Caco-2 (cell line): Measurements from ENCODE around the gene ATP12A. TPM values are rescaled to one million over a fixed set of nuclear protein-coding genes. Genes with fewer than 3 reads are reported as not detected.

Experiments used
- BruUV-seq: library from RNA; stranded (reverse); fragments of 400-500 nt; replicated peaks from 2 replicates; lab custom pipeline; 2021; lab: Mats Ljungman, UMichigan
- CTCF ChIA-PET: fragments of 300-600 bp; sonication (Branson Sonifier 250); formaldehyde crosslinking; loops from one replicate; lab custom pipeline; 2022; ENCODE audit warnings: antibody characterized with exemption; lab: Charles Lee
- POLR2A ChIA-PET: fragments of 300-600 bp; sonication (Branson Sonifier 250); formaldehyde crosslinking; loops from one replicate; lab custom pipeline; 2022; ENCODE audit warnings: antibody characterized with exemption; lab: Charles Lee
- DNase-seq, 2 experiments: peaks; one replicate each; pipeline versions ENCODE4 v3.0.0 to v3.0.0-alpha.2; 2020 to 2022
- H3K27me3 ChIP-seq: replicated peaks from 2 replicates; pipeline ENCODE4 v1.6.0; 2011; ENCODE audit warnings: low read length; ENCODE audit not compliant: control insufficient read depth, insufficient read depth
- H3K36me3 ChIP-seq: 2 replicates; pipeline ENCODE4 v1.5.1; 2011; ENCODE audit warnings: low read length; ENCODE audit not compliant: control insufficient read depth, insufficient read depth
- H3K4me1 ChIP-seq: fragments of 250-450 bp; sonication (Bioruptor Pico); 2 replicates; pipeline ENCODE4 v1.5.1; 2020; ENCODE audit warnings: mild to moderate bottlenecking
- H3K4me3 ChIP-seq: 2 replicates; pipeline ENCODE4 v1.5.1; 2011; ENCODE audit warnings: low read depth, mild to moderate bottlenecking, control low read depth, low read length
- H3K9me3 ChIP-seq: fragments of 250-450 bp; sonication (Bioruptor Pico); 2 replicates; pipeline ENCODE4 v1.5.1; 2020; ENCODE audit warnings: mild to moderate bottlenecking, moderate library complexity
- H3K27ac Mint-ChIP-seq: one replicate; pipeline ENCODE4 v1.8.0; 2022; ENCODE audit warnings: mixed read lengths; ENCODE audit not compliant: unreplicated experiment
- H3K27me3 Mint-ChIP-seq: one replicate; pipeline ENCODE4 v1.8.0; 2022; ENCODE audit warnings: mixed read lengths; ENCODE audit not compliant: insufficient read depth, unreplicated experiment
- H3K36me3 Mint-ChIP-seq: one replicate; pipeline ENCODE4 v1.8.0; 2022; ENCODE audit warnings: mild to moderate bottlenecking, mixed read lengths; ENCODE audit not compliant: insufficient read depth, unreplicated experiment
- H3K4me1 Mint-ChIP-seq: one replicate; pipeline ENCODE4 v1.8.0; 2022; ENCODE audit warnings: low read depth, mixed read lengths; ENCODE audit not compliant: unreplicated experiment
- H3K4me3 Mint-ChIP-seq: one replicate; pipeline ENCODE4 v1.8.0; 2022; ENCODE audit warnings: mild to moderate bottlenecking, moderate library complexity, mixed read lengths; ENCODE audit not compliant: unreplicated experiment
- H3K9me3 Mint-ChIP-seq: one replicate; pipeline ENCODE4 v1.8.0; 2022; ENCODE audit warnings: mixed read lengths; ENCODE audit not compliant: unreplicated experiment
- CTCF ChIP-seq, 2 experiments: fragments of 200-600 bp in 1 of 2; IDR thresholded peaks; 1 replicate in 1 of 2; 2 replicates in 1 of 2; pipeline versions ENCODE4 v1.5.1 to v1.8.0; 2011 to 2022; ENCODE audit warnings: antibody characterized with exemption in 1 of 2, control low read depth in 1 of 2, inconsistent platforms in 1 of 2, low read depth in 1 of 2, low read length in 1 of 2, mild to moderate bottlenecking in 1 of 2, moderate library complexity in 1 of 2; ENCODE audit not compliant: insufficient read depth in 1 of 2, severe bottlenecking in 1 of 2, unreplicated experiment in 1 of 2
- intact Hi-C: fragments of 100-400 bp; cut with micrococcal nuclease; formaldehyde crosslinking; loops from one replicate; pipeline ENCODE4 v1.10.0; 2022; ENCODE audit not compliant: unreplicated experiment
- total RNA-seq: library from RNA; stranded (reverse); gene quantifications from 2 replicates; pipeline ENCODE4 v1.2.3, GENCODE V29; 2022

ATP12A gene
- total RNA-seq, 1 experiment from 2014 or later = not detected

- BruUV-seq = no TSS peak
- CTCF ChIA-PET = no interaction called here
Measured at GRCh38 chr13:24745516-24745860, 65.3 kb downstream of the ATP12A start.

GRCh38 chr13:24745861-24746617, 65.8 kb downstream of the ATP12A start:
- no peak for DNase-seq
- CTCF ChIA-PET = no interaction called here
- intact Hi-C loops = no loop called here
- Mint-ChIP-seq H3K9me3 (no peaks in the 10 kb centered on the region), H3K27ac (no peak overlapping the region), H3K36me3 (no peaks in the 10 kb centered on the region), H3K27me3 (no peaks in the 10 kb centered on the region), H3K4me3 (no peak overlapping the region), H3K4me1 (peaks cover 7% of the 10 kb centered on the region)
- no peaks in the 10 kb centered on the region for H3K36me3 ChIP-seq
- no peaks in the 10 kb centered on the region for H3K27me3 ChIP-seq
- no TSS peak for BruUV-seq
- TF ChIP-seq CTCF (IDR thresholded peaks at IDR 0.05; ENCODE audit: insufficient read depth in 1 of 2, low read depth in 1 of 2, low read length in 1 of 2, severe bottlenecking in 1 of 2, unreplicated experiment in 1 of 2) = no peak
- H3K4me1 ChIP-seq = no peaks in the 10 kb centered on the region
- no peaks in the 10 kb centered on the region for H3K9me3 ChIP-seq
- POLR2A ChIA-PET = no interaction called here
- H3K4me3 ChIP-seq = no peak overlapping the region

More at GRCh38 chr13:24745516-24745860, 65.3 kb downstream of the ATP12A start:
- POLR2A ChIA-PET = no interaction called here
- no peak overlapping the region for H3K27ac Mint-ChIP-seq
- H3K4me3 Mint-ChIP-seq = no peak overlapping the region
- intact Hi-C loops = no loop called here
- no peaks in the 10 kb centered on the region for H3K36me3 Mint-ChIP-seq
- Histone ChIP-seq H3K4me1 (no peaks in the 10 kb centered on the region), H3K4me3 (no peak overlapping the region), H3K36me3 (no peaks in the 10 kb centered on the region), H3K9me3 (no peaks in the 10 kb centered on the region), H3K27me3 (no peaks in the 10 kb centered on the region)
- H3K9me3 Mint-ChIP-seq = no peaks in the 10 kb centered on the region
- H3K27me3 Mint-ChIP-seq = no peaks in the 10 kb centered on the region
- DNase-seq = no peak
- TF ChIP-seq CTCF (IDR thresholded peaks at IDR 0.05; ENCODE audit: insufficient read depth in 1 of 2, low read depth in 1 of 2, low read length in 1 of 2, severe bottlenecking in 1 of 2, unreplicated experiment in 1 of 2) = no peak
- peaks cover 2% of the 10 kb centered on the region for H3K4me1 Mint-ChIP-seq

DNA sequence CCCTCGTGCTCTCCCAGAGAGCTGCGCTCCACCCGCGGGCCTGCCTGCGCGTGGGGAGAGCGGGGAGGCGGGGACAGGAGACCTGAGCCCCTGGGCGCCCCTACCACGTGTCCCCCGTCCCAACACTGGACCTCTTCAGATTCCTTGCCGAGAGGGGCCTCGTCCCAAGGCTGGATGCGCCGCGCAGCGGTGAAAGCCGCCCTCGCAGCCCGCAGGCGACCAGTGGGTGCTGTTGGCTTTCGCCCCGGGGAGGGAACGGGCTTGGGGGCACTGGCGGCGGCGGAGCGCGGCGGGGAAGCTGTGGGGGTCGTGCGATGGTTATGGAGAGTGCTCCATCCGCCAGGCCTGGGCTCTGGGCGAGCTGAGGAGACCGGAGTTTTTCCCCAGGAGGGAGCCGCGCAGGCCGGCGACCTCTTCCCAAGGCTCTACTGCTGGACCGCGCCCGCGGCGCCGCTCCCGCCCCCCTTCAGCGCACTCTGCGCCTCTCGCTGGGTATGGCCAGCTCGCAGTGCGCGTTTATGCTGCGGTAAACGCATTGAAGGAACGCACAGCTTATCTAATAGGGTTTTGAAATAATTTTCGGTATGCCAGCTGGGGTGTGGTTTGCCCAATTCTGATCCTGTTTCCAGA, 66.5 kb downstream of the ATP12A start:
- Mint-ChIP-seq H3K4me1 (peaks cover 8% of the 10 kb centered on the region), H3K4me3 (peak overlapping the region; percentile 42), H3K36me3 (no peaks in the 10 kb centered on the region), H3K27ac (no peak overlapping the region), H3K9me3 (no peaks in the 10 kb centered on the region), H3K27me3 (no peaks in the 10 kb centered on the region)
- ChIA-PET CTCF (no interaction called here), POLR2A (no interaction called here)
- H3K27me3 ChIP-seq = no peaks in the 10 kb centered on the region
- H3K4me3 ChIP-seq = no peak overlapping the region
- no peak for DNase-seq
- no peaks in the 10 kb centered on the region for H3K36me3 ChIP-seq
- no peaks in the 10 kb centered on the region for H3K9me3 ChIP-seq
- H3K4me1 ChIP-seq = no peaks in the 10 kb centered on the region
- TF ChIP-seq CTCF (IDR thresholded peaks at IDR 0.05; ENCODE audit: insufficient read depth in 1 of 2, low read depth in 1 of 2, low read length in 1 of 2, severe bottlenecking in 1 of 2, unreplicated experiment in 1 of 2) = no peak
- BruUV-seq = no TSS peak
- intact Hi-C loops = no loop called here
